ENCODE data around the gene AACS.
A peak's percentile ranks its signal among the peaks of the same experiment; 100 is the strongest.
"Not testable (repeated sequence)": the region's sequence is repeated elsewhere in the genome, so short reads cannot be mapped to it uniquely, and the experiment has no call there.

AACS gene, protein sequence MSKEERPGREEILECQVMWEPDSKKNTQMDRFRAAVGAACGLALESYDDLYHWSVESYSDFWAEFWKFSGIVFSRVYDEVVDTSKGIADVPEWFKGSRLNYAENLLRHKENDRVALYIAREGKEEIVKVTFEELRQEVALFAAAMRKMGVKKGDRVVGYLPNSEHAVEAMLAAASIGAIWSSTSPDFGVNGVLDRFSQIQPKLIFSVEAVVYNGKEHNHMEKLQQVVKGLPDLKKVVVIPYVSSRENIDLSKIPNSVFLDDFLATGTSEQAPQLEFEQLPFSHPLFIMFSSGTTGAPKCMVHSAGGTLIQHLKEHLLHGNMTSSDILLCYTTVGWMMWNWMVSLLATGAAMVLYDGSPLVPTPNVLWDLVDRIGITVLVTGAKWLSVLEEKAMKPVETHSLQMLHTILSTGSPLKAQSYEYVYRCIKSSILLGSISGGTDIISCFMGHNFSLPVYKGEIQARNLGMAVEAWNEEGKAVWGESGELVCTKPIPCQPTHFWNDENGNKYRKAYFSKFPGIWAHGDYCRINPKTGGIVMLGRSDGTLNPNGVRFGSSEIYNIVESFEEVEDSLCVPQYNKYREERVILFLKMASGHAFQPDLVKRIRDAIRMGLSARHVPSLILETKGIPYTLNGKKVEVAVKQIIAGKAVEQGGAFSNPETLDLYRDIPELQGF

DNA sequence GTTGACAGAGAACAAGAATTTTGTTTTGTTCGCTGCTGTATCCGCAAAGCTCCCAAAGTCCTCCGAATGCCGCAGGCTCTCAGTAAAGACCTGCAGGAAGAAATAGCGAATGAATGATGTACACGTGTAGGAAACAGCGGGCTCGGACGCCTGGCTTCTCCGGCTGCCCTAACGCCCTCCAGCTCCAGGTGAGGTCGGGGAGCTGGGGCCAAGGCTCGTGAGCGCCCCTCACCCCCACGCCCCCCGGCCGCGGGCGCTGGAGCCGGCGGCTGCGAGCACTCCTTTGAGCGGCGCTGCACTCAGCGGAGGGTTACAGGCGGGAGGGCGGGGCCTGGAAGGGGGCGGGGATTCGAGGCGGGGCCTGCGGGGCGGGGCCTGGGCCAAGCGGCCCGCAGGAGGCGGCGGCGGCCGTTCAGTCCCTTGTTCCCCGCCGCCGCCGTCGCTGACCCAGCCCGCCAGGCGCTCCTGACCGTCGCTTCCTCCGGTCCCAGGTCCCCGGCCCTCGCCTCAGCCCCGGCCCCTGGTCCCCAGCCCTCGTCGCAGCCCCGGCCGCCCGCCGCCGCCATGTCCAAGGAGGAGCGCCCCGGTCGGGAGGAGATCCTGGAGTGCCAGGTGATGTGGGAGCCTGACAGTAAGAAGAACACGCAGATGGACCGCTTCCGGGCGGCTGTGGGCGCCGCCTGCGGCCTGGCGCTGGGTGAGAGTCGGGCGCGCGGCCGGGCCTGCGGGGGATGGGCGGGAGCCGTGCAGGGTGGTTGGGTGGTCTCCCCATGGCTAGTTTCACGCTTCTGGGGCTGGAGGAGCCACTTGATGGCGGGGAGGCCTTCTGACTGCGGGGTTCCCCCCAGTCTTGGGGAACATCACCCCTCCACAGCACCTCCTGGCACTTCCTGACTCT, at the start of gene AACS:
Gene AACS (plus strand): TSS at position 415 of the 898 bp plus-strand sequence. CDS start 150 bp downstream, at position 565.
- peak; percentile 68 for DNase-seq

DNA sequence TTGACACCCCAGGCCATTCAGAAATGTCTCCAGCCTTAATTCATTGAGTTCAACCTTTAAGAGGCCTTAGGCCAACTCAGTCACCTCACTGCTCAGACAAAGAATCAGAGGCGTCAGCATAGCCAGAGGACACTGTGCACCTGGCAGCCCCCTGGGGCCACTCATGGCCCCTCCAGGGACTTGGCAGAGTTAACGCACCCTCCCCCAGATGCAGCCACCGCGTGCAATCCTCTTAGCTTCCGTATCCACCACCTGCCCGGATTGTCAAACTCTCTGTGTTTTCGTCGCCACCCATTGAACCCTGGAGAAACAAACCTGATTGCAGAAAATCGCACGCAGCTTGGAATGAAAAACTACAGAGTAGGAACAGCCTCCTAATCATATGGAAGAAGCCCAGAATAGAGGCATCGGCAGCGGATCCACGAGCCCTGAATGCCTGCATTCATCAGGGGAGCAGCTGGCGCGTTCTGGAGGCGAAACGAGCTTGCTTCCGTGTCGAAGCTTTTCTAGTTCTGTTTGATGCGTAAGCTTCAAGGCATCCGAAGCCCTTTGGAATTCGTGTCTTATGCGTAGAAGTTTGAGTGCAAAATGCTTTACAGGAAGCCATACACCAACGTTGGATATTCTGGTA, 49.4 kb upstream of the AACS start:
- DNase-seq: no peak

DNA sequence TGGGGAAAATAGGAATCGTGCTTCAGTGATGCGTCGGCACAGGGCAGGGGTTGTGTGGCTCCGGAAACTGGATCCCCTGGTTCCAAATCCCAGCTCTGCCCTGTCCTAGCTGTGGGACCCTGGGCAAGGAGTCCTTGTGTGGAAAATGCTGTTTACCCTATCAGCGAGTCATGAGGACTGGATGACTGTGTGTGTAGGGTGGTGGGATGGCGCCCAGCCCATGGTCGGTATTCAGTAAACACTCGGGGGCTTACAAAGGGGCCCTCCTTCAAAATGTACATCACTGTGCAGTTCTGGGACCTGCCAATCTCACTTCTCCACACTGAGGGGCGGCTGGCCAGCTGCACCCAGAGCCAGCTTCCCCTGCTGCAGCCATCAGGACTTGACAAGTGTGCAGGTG, 47.4 kb upstream of the AACS start:
- no peak for DNase-seq

DNA sequence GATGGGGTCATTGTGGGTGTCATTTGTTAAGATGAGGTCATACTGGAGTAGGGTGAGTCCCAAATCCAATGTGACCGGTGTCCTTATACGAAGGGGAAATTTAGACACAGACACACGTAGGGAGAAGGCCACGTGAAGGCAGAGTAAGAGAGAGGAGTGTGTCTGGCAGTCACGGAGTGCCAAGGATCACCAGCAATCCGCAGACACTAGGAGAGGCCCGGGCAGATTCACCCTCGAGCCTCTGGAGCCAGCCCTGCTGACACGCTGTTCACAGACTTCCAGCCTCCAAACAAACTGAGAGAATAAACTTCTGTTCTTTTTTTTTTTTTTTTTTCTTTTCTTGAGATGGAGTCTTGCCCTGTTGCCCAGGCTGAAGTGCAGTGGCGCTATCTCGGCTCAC, 46.9 kb upstream of the AACS start:
- no peak for DNase-seq

DNA sequence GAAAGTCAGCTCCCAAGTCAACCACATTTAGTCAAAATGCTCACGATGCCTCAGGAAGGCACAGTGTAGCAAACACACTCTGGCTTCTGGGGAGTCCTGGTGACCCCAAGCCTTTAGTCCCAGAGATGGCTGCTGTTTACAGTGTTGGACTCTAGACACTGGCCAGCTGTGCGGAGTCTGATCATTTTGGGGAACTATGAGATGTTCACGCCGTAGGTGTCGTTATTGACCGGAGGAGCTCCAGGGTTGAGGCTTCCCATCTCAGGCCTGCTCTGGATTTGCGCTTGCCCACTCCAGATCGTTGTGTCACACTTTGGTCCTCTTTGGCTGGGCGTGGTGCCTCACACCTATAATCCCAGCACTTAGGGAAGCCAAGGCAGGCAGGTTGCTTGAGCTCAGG, 44.1 kb upstream of the AACS start:
- DNase-seq: no peak

DNA sequence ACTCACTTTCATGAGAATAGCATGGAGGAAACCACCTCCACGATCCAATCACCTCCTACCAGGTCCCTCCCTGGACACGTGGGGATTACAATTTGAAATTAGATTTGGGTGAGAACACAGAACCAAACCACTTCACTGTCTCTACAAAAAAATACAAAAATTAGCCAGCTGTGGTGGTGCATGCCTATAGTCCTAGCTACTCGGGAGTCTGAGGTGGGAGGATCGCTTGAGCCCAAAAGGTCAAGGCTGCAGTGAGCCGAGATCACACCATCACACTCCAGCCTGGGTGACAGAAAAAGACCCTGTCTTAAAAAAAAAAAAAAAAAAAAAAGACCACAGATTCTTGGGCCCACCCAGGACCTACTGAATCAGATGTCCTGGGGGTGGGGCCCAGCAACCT, 43.5 kb upstream of the AACS start:
- no peak for DNase-seq

DNA sequence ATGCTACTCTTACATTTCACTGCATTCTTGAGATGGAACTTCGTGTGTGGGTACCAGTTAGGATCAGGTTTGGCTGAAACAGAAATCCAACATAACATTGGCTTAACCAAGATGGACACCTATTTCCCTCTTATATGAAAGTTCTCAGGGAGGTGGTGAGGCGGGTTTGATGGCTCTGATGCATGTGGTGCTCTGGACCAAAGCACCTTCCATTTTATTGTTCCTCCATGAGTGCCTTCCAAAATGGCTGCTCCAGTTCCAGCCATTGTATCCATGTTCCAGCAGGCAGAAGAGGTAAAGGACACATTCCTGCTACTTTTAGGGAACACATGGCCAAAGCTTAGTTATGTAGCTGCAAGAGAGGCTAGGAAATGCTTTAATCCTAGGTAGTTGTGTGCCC, 42.2 kb upstream of the AACS start:
- DNase-seq: no peak

DNA sequence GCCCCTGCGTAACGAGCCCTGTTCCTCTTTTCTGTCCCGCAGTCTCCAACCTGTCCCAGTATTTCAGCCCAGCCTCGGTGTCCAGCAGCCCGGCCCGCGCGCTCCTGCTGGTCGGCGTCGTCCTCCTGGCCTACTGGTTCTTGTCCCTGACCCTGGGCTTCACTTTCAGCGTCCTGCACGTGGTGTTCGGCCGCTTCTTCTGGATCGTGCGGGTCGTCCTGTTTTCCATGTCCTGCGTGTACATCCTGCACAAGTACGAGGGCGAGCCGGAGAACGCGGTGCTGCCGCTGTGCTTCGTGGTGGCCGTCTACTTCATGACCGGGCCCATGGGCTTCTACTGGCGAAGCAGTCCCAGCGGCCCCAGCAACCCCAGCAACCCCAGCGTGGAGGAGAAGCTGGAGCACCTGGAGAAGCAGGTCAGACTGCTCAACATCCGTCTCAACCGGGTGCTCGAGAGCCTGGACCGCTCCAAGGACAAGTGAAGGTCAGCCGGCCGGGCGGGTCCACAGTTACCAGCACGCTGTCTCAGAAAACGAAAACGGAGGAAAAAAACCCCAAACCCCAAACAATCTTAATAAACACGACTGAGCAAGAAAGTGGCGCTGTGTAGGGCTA, 40.2 kb upstream of the AACS start:
- DNase-seq: no peak

DNA sequence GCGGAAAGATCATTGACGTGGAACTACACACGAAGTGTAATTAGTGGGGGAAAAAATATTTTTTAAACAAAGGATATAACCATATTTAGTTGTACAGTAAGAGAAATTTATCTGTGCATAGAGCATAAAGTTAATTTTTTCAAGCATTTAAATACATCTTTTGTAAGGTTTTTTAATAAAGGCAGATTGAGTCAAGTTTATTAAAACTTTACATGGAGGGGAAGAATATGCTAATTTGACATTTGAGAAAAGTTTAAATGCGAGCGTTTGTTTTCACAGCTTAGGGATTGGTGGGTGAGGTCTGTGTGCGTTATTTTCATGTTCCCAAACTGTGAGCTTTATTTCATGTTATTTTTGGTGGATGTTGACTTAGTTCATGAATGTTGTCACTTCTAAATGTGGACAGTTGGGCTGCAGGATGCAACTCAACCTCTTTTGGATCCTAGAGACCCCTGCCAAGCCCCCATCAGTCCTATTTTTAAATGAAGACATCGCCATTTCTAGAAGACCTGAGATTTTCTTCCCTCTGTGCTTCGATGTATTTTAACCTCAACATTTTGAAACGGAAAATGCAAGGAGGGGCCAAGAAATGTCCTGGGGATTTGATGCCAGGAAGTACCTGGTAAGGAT, 39.5 kb upstream of the AACS start:
- DNase-seq: no peak

DNA sequence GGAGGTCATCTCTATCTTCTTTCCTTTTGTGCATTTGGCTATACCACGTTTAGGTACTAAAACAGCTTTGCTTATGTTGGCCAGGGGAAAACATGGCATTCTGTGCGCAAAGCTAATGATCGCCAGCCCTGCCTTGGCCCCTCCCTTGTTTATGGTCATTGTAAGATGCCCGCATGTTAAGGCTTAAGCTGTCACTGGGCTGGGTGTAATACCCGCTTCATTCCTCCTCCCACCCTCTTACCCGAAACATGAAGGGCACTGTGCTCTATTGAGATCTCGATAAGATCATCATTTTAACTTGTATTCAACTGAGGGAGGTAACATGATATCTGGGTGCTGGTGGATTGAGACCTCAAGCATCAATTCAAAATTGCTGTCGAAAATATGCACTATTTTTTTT, 37.1 kb upstream of the AACS start:
- DNase-seq: no peak

DNA sequence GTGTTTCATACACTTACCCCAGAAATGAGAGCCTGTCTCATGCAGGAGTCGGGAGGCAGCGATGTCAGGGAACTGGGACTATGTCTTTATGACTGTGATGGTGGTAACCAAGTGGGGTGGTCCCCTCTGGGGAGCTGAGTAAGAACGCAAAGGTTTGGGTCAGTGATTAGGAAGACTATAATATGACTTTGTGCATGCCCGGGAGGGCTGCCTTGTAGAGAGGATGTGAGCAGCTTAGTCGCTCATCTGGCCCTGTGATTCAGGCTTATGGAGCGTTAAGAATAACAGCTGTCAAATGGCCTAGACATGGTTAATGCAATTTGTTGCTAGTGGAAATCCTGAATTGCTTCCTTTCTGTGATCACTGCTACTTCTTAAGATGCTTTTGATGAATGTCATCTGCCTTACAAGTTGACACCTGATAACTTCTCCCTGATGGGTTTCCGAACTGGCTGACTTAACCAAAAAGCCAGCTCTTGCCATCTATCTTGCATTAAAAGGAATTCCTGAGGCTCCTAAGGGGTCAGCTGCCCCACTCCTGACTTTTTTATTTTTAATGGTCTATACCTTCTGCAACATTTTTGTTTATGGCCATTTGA, 35.4 kb upstream of the AACS start:
- no peak for DNase-seq

DNA sequence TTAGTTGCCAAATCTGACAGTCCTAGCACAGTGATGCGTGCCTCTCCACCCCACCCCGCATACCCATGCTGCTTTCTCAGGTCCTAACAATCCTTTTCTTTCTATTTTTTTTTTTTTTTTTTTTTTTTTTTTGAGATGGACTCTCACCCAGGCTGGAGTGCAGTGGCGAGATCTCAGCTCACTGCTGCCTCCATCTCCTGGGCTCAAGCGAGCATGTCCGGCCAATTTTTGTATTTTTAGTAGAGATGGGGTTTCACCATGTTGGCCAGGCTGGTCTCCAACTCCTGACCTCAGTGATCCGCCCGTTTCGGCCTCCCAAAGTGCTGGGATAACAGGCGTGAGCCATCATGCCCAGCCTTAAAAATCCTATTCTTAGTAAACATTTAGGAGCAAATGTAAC, 33.8 kb upstream of the AACS start:
- DNase-seq: not testable (repeated sequence)

DNA sequence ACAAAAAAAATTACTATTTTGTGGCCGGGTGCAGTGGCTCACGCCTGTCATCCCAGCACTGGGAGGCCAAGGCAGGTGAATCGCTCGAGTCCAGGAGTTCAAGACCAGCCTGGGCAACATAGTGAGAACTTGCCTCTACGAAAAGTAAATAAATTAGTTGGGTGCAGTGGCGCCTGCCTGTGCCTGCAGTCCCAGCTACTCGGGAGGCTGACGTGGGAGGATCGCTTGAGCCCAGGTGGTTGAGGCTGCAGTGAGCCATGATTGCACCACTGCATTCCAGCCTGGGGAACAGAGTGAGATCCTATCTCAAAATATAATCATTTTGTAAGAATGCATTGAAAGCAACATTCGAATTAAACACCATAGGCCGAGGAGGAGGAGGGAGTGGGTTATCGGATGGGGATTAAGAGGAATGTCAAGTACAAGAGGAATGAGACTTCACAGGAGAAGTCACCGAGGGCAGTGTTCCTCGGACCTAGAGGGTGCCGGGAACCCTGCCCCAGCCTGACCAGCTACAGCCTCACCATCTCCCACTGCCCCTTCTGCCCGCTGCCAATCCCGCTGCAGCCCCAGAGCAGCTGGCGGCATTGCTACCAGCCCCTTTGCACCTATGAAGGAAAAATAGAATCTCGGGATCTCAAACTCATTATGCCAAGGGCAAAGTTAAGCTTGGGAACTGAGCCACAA, 32.6 kb upstream of the AACS start:
- DNase-seq: no peak

DNA sequence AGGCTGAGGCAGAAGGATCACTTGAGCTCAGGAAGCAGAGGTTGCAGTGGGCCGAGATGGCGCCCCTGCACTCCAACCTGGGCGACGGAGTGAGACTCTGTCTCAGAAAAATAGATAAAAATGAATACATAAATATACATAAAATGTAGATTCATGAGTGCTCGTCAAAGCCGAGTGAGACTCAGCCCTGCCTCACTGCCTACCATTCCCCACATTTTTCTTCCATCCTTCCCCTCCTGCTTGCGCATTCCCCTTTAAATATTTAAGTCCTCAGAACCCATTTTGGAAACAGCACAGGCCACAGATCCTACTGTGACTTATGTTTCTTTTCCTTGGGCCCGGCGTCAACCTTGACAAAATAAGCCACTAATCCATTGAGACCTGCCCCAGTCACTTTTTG, 31.9 kb upstream of the AACS start:
- no peak for DNase-seq

DNA sequence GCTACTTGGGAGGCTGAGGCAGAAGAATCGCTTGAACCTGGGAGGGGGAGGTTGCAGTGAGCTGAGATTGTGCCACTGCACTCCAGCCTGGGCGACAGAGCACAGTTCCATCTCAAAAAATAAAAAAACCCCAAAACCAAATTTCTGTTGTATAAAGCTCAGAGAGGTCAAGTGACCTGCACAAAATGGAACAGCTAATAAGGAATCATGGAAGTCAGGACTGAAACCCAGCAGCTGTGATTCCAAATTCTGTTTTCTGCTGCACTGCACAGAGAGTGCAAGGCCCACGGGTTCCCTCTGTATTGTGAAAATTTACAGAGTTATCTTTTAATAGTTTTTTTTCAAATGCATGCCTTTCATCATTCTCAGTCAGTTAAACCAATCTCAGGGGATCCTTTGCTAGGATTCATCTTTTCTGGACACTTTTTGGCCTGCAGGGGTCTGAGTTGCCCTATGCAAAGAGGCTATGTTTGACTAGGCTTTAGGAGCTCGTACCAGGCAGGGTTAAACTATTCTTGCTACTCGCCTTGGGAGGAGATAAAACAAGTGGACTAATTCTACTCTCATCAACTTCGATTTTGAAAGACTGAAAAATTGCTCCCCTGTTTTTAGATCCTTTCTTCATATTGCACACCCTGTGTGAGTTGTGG, 26.1 kb upstream of the AACS start:
- DNase-seq: no peak

DNA sequence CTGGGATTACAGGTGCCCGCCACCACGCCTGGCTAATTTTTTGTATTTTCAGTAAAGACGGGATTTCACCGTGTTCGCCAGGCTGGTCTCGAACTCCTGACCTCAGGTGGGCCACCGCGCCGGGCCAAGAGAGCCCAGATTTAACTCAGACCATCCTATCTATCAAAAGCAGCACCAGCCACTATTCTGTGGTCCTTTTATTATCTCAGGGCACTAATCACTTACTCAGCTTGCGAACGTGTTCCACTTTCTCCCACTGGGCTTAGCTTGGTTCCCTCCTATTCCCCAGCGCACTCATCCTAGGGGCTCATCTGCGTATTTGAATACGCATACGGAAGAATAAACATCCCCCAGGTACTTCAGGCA, 16.2 kb upstream of the AACS start:
- no peak for DNase-seq

DNA sequence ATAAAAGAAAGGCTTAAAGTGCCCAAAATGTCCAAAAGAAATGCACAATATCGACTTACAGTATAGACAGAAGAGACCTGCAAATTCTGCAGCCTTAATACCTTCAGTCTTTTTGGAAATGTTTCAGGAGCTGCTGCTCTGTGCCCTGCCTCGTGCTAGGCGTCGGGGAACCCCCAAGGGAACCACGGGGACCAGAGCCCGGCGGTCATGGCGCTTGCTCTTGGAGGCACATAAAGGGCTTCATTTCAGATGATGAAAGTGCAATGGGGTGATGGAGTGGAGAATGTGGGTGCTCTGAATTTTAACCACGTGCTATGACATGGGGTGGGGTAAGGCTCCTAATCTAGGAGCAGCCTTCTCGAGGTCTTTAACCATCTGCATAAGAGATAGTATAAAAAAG, 14.8 kb upstream of the AACS start:
- no peak for DNase-seq

DNA sequence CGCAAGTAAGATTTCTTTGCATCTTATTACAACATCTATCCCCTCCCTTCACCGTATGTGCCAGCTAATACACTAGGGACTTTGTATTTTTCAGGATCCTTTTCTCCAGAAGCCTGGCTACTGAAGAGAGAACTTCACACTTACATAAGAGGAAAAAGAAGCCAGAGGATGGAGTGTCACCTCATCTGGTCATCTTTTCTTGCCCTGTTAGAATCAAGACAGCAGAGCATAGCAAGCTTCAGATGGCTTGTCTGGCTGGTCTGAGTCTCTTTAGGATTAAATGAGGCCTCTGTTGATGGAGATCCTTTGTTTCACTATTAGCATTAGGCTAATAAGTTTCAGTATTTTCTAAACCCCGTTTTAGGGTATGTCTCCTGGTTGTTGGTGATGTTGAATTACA, 14.4 kb upstream of the AACS start:
- DNase-seq: no peak

DNA sequence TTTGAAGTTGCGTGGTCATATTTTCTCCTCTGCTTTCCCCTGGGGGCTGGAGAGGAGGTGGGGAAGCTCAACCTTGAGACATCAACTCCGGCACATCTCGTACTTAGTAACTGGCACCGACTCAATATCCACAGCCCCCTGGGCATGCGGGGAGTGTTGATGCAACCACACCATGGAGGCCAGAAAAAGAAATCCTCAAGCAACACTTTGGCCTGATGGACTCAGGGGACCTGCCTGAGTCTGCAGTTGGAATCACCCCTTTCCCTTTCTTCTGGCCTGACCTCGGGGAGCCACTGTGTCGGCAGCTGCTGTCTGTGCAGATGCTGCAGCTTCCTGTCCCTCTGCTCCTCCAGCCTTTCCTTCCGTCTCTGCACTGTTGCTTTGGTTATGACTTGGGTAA, 11.4 kb upstream of the AACS start:
- no peak for DNase-seq

DNA sequence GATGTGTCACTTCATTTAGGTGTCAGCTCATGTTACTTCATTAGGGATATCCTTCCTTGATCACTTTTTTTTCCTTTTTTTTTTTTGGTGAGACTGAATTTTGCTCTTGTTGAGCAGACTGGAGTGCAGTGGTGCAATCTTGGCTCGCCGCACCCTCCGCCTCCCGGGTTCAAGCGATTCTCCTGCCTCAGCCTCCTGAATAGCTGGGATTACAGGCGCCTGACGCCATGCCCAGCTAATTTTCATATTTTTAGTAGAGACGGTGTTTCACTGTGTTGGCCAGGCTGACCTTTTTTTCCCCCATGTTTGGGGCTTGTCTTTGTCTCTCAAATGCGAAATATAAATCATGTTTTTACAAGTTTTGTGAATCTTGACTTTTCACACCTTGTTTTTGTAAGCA, 9.6 kb upstream of the AACS start:
- no peak for DNase-seq

DNA sequence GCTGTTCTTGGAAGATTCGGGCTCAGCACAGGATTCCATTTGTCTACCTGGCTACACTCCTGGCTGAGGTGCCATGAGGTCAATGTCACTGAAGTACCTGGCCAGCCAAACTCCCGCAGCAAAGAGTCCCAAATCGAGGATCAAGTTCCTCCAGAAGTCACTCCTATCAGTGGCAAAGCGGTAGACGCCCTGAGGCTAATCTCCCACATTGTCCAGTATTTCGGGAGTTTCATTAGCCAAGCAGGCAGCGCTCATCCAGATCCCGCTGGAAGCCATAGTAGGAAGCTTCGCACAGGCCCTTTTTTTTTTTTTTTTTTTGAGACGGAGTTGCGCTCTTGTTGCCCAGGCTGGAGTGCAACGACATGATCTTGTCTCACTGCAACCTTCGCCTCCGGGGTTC, 8.9 kb upstream of the AACS start:
- DNase-seq: no peak

Measured in NCI-H226 (cell line).